NCI-H128 (cell line): Measurements from ENCODE around the gene OIP5.
"Not testable (repeated sequence)": the region's sequence is repeated elsewhere in the genome, so short reads cannot be mapped to it uniquely, and the experiment has no call there.

Experiments used
- DNase-seq: peaks from one replicate; lab custom pipeline; 2025; ENCODE audit not compliant: unreplicated experiment; lab: John Stamatoyannopoulos, UW

The OIP5 gene

GRCh38 chr15:41260924-41261323 lies 71.5 kb downstream of the OIP5 start:
- DNase-seq: not testable (repeated sequence)

- no peak for DNase-seq
Observed at GRCh38 chr15:41259546-41260189, 72.7 kb downstream of the OIP5 start.
